Sigmoid colon (tissue), 4 donors: ENCODE results near the gene INPP1.

Experiments
- EP300 ChIP-seq, 4 donors: sonication (generic); formaldehyde crosslinking; IDR thresholded peaks; one replicate each; pipeline ENCODE4 v1.6.1; 2017; ENCODE audit warnings: antibody characterized with exemption in 4 of 4
- POLR2A ChIP-seq, 2 donors: fragments of 450-650 bp; IDR thresholded peaks; one replicate each; pipeline ENCODE4 v1.6.1; 2016; ENCODE audit warnings: antibody characterized with exemption in 2 of 2, mild to moderate bottlenecking in 2 of 2, moderate library complexity in 2 of 2
- TF ChIP-seq, protein P1 (sequence below), 4 experiments: fragments of 450-650 bp in 3 of 4; fragments of 200-600 bp in 1 of 4; IDR thresholded peaks; one replicate each; pipeline ENCODE4 v1.5.1; 2016 to 2019; ENCODE audit warnings: antibody characterized with exemption in 4 of 4, mild to moderate bottlenecking in 3 of 4, moderate library complexity in 2 of 4

GRCh38 chr2:190417045-190417842 lies 73.9 kb downstream of the INPP1 start:
- TF ChIP-seq EP300 (IDR thresholded peaks at IDR 0.05) = no peak
- TF ChIP-seq POLR2A (IDR thresholded peaks at IDR 0.05) = no peak
- TF ChIP-seq, protein P1, sequence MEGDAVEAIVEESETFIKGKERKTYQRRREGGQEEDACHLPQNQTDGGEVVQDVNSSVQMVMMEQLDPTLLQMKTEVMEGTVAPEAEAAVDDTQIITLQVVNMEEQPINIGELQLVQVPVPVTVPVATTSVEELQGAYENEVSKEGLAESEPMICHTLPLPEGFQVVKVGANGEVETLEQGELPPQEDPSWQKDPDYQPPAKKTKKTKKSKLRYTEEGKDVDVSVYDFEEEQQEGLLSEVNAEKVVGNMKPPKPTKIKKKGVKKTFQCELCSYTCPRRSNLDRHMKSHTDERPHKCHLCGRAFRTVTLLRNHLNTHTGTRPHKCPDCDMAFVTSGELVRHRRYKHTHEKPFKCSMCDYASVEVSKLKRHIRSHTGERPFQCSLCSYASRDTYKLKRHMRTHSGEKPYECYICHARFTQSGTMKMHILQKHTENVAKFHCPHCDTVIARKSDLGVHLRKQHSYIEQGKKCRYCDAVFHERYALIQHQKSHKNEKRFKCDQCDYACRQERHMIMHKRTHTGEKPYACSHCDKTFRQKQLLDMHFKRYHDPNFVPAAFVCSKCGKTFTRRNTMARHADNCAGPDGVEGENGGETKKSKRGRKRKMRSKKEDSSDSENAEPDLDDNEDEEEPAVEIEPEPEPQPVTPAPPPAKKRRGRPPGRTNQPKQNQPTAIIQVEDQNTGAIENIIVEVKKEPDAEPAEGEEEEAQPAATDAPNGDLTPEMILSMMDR (IDR thresholded peaks at IDR 0.05) = no peak
